GM18861 (cell line): ENCODE data around the gene UROC1.

Experiments
- ATAC-seq: cut with Tn5 transposase; IDR thresholded peaks from one replicate; pipeline ENCODE4 v1.9.1; 2021; ENCODE audit not compliant: unreplicated experiment

The UROC1 gene

GRCh38 chr3:126445506-126445905 lies 72.1 kb downstream of the UROC1 start:
- no peak for ATAC-seq

GRCh38 chr3:126442856-126443242 lies 74.7 kb downstream of the UROC1 start:
- no peak for ATAC-seq

GRCh38 chr3:126442094-126442855 lies 75.3 kb downstream of the UROC1 start:
- no peak for ATAC-seq

GRCh38 chr3:126441256-126441880 lies 76.2 kb downstream of the UROC1 start:
- ATAC-seq, result no peak

GRCh38 chr3:126440709-126440995 lies 76.9 kb downstream of the UROC1 start:
- ATAC-seq, result no peak

- no peak for ATAC-seq
Measured at GRCh38 chr3:126439968-126440708, 77.4 kb downstream of the UROC1 start.

- no peak for ATAC-seq
Measured at GRCh38 chr3:126439346-126439967, 78.1 kb downstream of the UROC1 start.

GRCh38 chr3:126438746-126439145 lies 78.8 kb downstream of the UROC1 start:
- no peak for ATAC-seq

- ATAC-seq, result no peak
Measured at GRCh38 chr3:126438186-126438585, 79.4 kb downstream of the UROC1 start.

- no peak for ATAC-seq
Measured at GRCh38 chr3:126436826-126437717, 80.5 kb downstream of the UROC1 start.

- no peak for ATAC-seq
Measured at GRCh38 chr3:126435456-126436315, 81.9 kb downstream of the UROC1 start.

GRCh38 chr3:126434931-126435411 lies 82.6 kb downstream of the UROC1 start:
- ATAC-seq, result no peak

- no peak for ATAC-seq
Measured at GRCh38 chr3:126434264-126434590, 83.3 kb downstream of the UROC1 start.

GRCh38 chr3:126433496-126434263 lies 83.9 kb downstream of the UROC1 start:
- no peak for ATAC-seq

- ATAC-seq, result no peak
Measured at GRCh38 chr3:126433105-126433430, 84.5 kb downstream of the UROC1 start.

- ATAC-seq, result no peak
Measured at GRCh38 chr3:126432361-126433104, 85.0 kb downstream of the UROC1 start.
